HepG2 (cell line): Measurements from ENCODE around the gene PCBP2. TPM values are rescaled to one million over a fixed set of nuclear protein-coding genes. Genes with fewer than 3 reads are reported as not detected.

Source experiments
- ATAC-seq: fragments of 200-7000 bp; cut with Tn5 transposase; 3 replicates; pipeline ENCODE4 v1.9.1; 2020; ENCODE audit warnings: mild to moderate bottlenecking, moderate library complexity
- BruUV-seq: library from RNA; stranded (reverse); fragments of 400-500 nt; replicated peaks from 2 replicates; lab custom pipeline; 2021; lab: Mats Ljungman, UMichigan
- CTCF ChIA-PET: fragments of 300-600 bp; formaldehyde crosslinking; extraction: SDS; loops from one replicate; lab custom pipeline; 2021; ENCODE audit warnings: low total read pairs, inconsistent platforms, low intra/inter-chr PET ratio; lab: Yijun Ruan, JAX
- POLR2A ChIA-PET: fragments of 350-600 bp; sonication (Branson Sonifier 250); formaldehyde crosslinking; loops from one replicate; lab custom pipeline; 2020; ENCODE audit warnings: antibody characterized with exemption, inconsistent platforms; lab: Yijun Ruan, JAX
- DNase-seq: peaks from one replicate; pipeline ENCODE4 v3.0.0-alpha.2; 2015; ENCODE audit warnings: low spot score
- FAIRE-seq: peaks from 3 replicates; lab custom pipeline; 2011; peaks lifted over from hg19 to GRCh38; lab: Jason Lieb, UNC
- H2AFZ ChIP-seq: one replicate; pipeline ENCODE4 v1.6.1; 2011; ENCODE audit warnings: low read length, inconsistent platforms
- H3K27ac ChIP-seq: fragments of 300-600 bp; 3 replicates; pipeline ENCODE4 v1.8.0; 2011; ENCODE audit warnings: mixed run types, mild to moderate bottlenecking, mixed read lengths, low read length, inconsistent platforms; ENCODE audit not compliant: insufficient read depth; ENCODE audit errors: extremely low read length
- H3K27me3 ChIP-seq, 2 experiments: fragments of 200-600 bp in 1 of 2; 2 replicates in 1 of 2; 3 replicates in 1 of 2; pipeline versions ENCODE4 v1.6.0 to v1.8.0; 2011; ENCODE audit warnings: low read length in 2 of 2, mild to moderate bottlenecking in 2 of 2, moderate library complexity in 2 of 2, inconsistent platforms in 1 of 2; ENCODE audit not compliant: insufficient read depth in 2 of 2, control insufficient read depth in 1 of 2
- H3K36me3 ChIP-seq, 2 experiments: fragments of 200-600 bp in 1 of 2; replicated peaks in 1 of 2; 2 replicates in 1 of 2; 3 replicates in 1 of 2; pipeline versions ENCODE4 v1.5.1 to v1.8.0; 2011; ENCODE audit warnings: low read length in 2 of 2, inconsistent platforms in 1 of 2; ENCODE audit not compliant: insufficient read depth in 2 of 2, control insufficient read depth in 1 of 2
- H3K4me1 ChIP-seq: 2 replicates; pipeline ENCODE4 v1.5.1; 2012; ENCODE audit warnings: low read length, inconsistent platforms; ENCODE audit not compliant: insufficient read depth
- H3K4me2 ChIP-seq: 2 replicates; pipeline ENCODE4 v1.6.0; 2011; ENCODE audit warnings: low read depth, low read length, inconsistent platforms
- H3K4me3 ChIP-seq, 3 experiments: fragments of 200-600 bp in 1 of 3; sonication (generic), shearing (Covaris generic) in 1 of 3; replicated peaks in 1 of 3; 2 replicates each; pipeline ENCODE4 v1.5.1; 2011 to 2016; ENCODE audit warnings: low read length in 3 of 3, inconsistent platforms in 2 of 3, low read depth in 2 of 3, mild to moderate bottlenecking in 2 of 3, control low read depth in 1 of 3, mixed read lengths in 1 of 3; ENCODE audit not compliant: insufficient read depth in 1 of 3
- H3K79me2 ChIP-seq: one replicate; pipeline ENCODE4 v1.6.1; 2011; ENCODE audit warnings: low read length, inconsistent platforms; ENCODE audit not compliant: insufficient read depth
- H3K9ac ChIP-seq: 2 replicates; pipeline ENCODE4 v1.6.0; 2011; ENCODE audit warnings: mild to moderate bottlenecking, low read depth, low read length, inconsistent platforms; ENCODE audit not compliant: insufficient read depth
- H3K9me3 ChIP-seq: 2 replicates; pipeline ENCODE4 v1.5.1; 2012; ENCODE audit warnings: mild to moderate bottlenecking, low read length
- H4K20me1 ChIP-seq: 2 replicates; pipeline ENCODE4 v1.6.0; 2011; ENCODE audit warnings: inconsistent platforms, mild to moderate bottlenecking, low read length, moderate library complexity; ENCODE audit not compliant: insufficient read depth
- ARNTL ChIP-seq: sonication (generic); formaldehyde crosslinking; IDR thresholded peaks from 2 replicates; pipeline ENCODE4 v1.4.0; 2020; ENCODE audit warnings: mild to moderate bottlenecking, missing genetic modification reagents
- FOXJ3 ChIP-seq: sonication (generic); formaldehyde crosslinking; IDR thresholded peaks from 2 replicates; pipeline ENCODE4 v1.4.0; 2020; ENCODE audit warnings: missing genetic modification reagents, mild to moderate bottlenecking, borderline replicate concordance
- HMGA1 ChIP-seq: sonication (generic); formaldehyde crosslinking; conservative IDR thresholded peaks from 2 replicates; pipeline ENCODE4 v1.4.0; 2020; ENCODE audit warnings: missing genetic modification reagents
- RARA ChIP-seq: IDR thresholded peaks from 2 replicates; pipeline ENCODE4 v1.6.1; 2016; ENCODE audit warnings: missing genetic modification reagents, missing compliant biosample characterization
- STAG1 ChIP-seq: sonication (generic); formaldehyde crosslinking; IDR thresholded peaks from 2 replicates; pipeline ENCODE4 v1.4.0; 2020; ENCODE audit warnings: missing genetic modification reagents
- ZNF350 ChIP-seq: sonication (generic); formaldehyde crosslinking; IDR thresholded peaks from 2 replicates; pipeline ENCODE4 v1.4.0; 2020; ENCODE audit warnings: mild to moderate bottlenecking, low read depth, missing genetic modification reagents, borderline replicate concordance
- ZNF781 ChIP-seq: sonication (generic); formaldehyde crosslinking; IDR thresholded peaks from 2 replicates; pipeline ENCODE4 v1.5.1; 2020; ENCODE audit warnings: borderline replicate concordance, mild to moderate bottlenecking, missing genetic modification reagents; ENCODE audit errors: not compliant biosample characterization
- WGBS: methylation state at CpG from one replicate; pipeline ENCODE4 v1.1.6; 2017; ENCODE audit warnings: low lambda C conversion rate; 5-methylcytosine and 5-hydroxymethylcytosine counted together
- in situ Hi-C: cut with HindIII; loops from 2 replicates; pipeline ENCODE4 v1.10.0; 2017; ENCODE audit warnings: low pct_unique_long_range_greater_than_20kb; ENCODE audit not compliant: extremely low pct_ligation_motif_present
- intact Hi-C: fragments of 100-400 bp; cut with micrococcal nuclease; formaldehyde crosslinking; loops from one replicate; pipeline ENCODE4 v1.10.0; 2022; ENCODE audit not compliant: unreplicated experiment
- polyA plus RNA-seq, 8 experiments: library from polyadenylated mRNA; depleted of rRNA in 3 of 8; stranded (reverse) in 7 of 8; unstranded in 1 of 8; fragments of >200 nt; fragmentation: Illumina TruSeq in 4 of 8; extraction: Trizol in 4 of 8; gene quantifications; 2 replicates each; pipeline versions ENCODE4 v1.2.1 to v1.2.3, GENCODE V29; 2011 to 2016; ENCODE audit warnings: low read depth in 4 of 8, missing spikeins in 1 of 8, mixed read lengths in 1 of 8; ENCODE audit not compliant: insufficient read depth in 1 of 8
- total RNA-seq, 5 experiments: library from RNA; depleted of rRNA; stranded (reverse); fragments of >200 nt; fragmentation: Illumina TruSeq; extraction: Trizol; gene quantifications; 2 replicates each; pipeline ENCODE4 v1.2.3, GENCODE V29; 2016; ENCODE audit warnings: low read depth in 1 of 5
- TF ChIP-seq, protein P1 (sequence below): sonication (generic); formaldehyde crosslinking; conservative IDR thresholded peaks from 2 replicates; pipeline ENCODE4 v1.4.0; 2020; ENCODE audit warnings: missing genetic modification reagents
- TF ChIP-seq, protein P2 (sequence below): sonication (generic); formaldehyde crosslinking; IDR thresholded peaks from 2 replicates; pipeline ENCODE4 v1.5.0; 2020; ENCODE audit warnings: missing genetic modification reagents, mild to moderate bottlenecking, borderline replicate concordance
- TF ChIP-seq, protein P3 (sequence below): sonication (generic); formaldehyde crosslinking; IDR thresholded peaks from 2 replicates; pipeline ENCODE4 v1.4.0; 2020; ENCODE audit warnings: missing genetic modification reagents
- TF ChIP-seq, protein P4 (sequence below): sonication (generic); formaldehyde crosslinking; IDR thresholded peaks from 2 replicates; pipeline ENCODE4 v1.4.0; 2020; ENCODE audit warnings: missing genetic modification reagents, borderline replicate concordance

PCBP2 gene
- total and polyA plus RNA-seq, 2 of the 13 experiments (the other 11 are each of a cell fraction or from before 2014, with no cell fraction given), result 154 to 345 TPM

DNA sequence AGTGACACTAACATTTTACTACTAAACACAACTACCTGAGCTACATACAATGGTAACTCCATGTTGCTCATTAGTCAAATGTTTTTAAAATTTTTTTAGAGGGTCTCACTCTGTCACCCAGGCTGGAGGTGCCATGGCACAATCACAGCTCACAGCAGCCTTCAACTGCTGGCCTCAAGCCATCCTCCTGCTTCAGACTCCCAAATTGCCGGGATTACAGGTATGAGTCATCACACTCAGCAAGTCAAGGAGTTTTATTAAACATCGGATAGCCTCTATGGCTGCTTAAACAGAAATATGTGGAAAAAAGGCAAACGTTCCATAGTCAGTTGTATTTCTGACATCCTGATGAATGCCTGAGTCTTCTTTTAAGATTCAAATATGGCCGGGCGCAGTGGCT is 66.5 kb downstream of the PCBP2 start:
- in situ Hi-C loops, result no loop called here
- CTCF ChIA-PET, result no interaction called here
- Histone ChIP-seq H2AFZ (no peak overlapping the region), H4K20me1 (no peaks in the 10 kb centered on the region), H3K4me3 (no peak overlapping the region), H3K36me3 (peaks cover 20 to 74% of the 10 kb centered on the region in 2 experiments), H3K9ac (no peak overlapping the region), H3K4me2 (no peak overlapping the region), H3K4me1 (no peaks in the 10 kb centered on the region), H3K27me3 (no peaks in the 10 kb centered on the region), H3K9me3 (no peaks in the 10 kb centered on the region), H3K79me2 (no peaks in the 10 kb centered on the region), H3K27ac (no peak overlapping the region)
- POLR2A ChIA-PET, result interaction anchor here (0.9 kb wide), 1 partner anchor 17 kb away, joined by 5 read pairs; the partner anchor contains the start of gene TARBP2
- DNase-seq (no peak), ATAC-seq (no peak), FAIRE-seq (no peak)
- TF ChIP-seq FOXJ3 (CRISPR knock-in tag) (no peak), STAG1 (CRISPR knock-in tag) (no peak), RARA (no peak), ARNTL (no peak), ZNF350 (CRISPR knock-in tag) (no peak), HMGA1 (CRISPR knock-in tag) (no peak), ZNF781 (CRISPR knock-in tag) (no peak)
- TF ChIP-seq, protein P1, sequence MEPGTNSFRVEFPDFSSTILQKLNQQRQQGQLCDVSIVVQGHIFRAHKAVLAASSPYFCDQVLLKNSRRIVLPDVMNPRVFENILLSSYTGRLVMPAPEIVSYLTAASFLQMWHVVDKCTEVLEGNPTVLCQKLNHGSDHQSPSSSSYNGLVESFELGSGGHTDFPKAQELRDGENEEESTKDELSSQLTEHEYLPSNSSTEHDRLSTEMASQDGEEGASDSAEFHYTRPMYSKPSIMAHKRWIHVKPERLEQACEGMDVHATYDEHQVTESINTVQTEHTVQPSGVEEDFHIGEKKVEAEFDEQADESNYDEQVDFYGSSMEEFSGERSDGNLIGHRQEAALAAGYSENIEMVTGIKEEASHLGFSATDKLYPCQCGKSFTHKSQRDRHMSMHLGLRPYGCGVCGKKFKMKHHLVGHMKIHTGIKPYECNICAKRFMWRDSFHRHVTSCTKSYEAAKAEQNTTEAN (CRISPR knock-in tag), result no peak
- TF ChIP-seq, protein P2, sequence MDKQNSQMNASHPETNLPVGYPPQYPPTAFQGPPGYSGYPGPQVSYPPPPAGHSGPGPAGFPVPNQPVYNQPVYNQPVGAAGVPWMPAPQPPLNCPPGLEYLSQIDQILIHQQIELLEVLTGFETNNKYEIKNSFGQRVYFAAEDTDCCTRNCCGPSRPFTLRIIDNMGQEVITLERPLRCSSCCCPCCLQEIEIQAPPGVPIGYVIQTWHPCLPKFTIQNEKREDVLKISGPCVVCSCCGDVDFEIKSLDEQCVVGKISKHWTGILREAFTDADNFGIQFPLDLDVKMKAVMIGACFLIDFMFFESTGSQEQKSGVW (CRISPR knock-in tag), result no peak
- TF ChIP-seq, protein P3, sequence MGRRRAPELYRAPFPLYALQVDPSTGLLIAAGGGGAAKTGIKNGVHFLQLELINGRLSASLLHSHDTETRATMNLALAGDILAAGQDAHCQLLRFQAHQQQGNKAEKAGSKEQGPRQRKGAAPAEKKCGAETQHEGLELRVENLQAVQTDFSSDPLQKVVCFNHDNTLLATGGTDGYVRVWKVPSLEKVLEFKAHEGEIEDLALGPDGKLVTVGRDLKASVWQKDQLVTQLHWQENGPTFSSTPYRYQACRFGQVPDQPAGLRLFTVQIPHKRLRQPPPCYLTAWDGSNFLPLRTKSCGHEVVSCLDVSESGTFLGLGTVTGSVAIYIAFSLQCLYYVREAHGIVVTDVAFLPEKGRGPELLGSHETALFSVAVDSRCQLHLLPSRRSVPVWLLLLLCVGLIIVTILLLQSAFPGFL (CRISPR knock-in tag), result no peak
- TF ChIP-seq, protein P4, sequence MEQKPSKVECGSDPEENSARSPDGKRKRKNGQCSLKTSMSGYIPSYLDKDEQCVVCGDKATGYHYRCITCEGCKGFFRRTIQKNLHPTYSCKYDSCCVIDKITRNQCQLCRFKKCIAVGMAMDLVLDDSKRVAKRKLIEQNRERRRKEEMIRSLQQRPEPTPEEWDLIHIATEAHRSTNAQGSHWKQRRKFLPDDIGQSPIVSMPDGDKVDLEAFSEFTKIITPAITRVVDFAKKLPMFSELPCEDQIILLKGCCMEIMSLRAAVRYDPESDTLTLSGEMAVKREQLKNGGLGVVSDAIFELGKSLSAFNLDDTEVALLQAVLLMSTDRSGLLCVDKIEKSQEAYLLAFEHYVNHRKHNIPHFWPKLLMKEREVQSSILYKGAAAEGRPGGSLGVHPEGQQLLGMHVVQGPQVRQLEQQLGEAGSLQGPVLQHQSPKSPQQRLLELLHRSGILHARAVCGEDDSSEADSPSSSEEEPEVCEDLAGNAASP, result no peak
- intact Hi-C loops, result no loop called here
- no TSS peak for BruUV-seq
- WGBS, result 96% methylated on average over 5 of the region's 5 CpGs
